Esophagus squamous epithelium (tissue), 5 donors: Measurements from ENCODE around the gene RALGPS1. TPM values are rescaled to one million over a fixed set of nuclear protein-coding genes. Genes with fewer than 3 reads are reported as not detected.

Experiments used
- DNase-seq: peaks from one replicate; lab custom pipeline; 2025; lab: John Stamatoyannopoulos, UW
- H3K27ac ChIP-seq, 4 donors: fragments of 200-600 bp; sonication (generic); one replicate each; pipeline ENCODE4 v1.5.1; 2016 to 2019; ENCODE audit warnings: mild to moderate bottlenecking in 1 of 4
- H3K27me3 ChIP-seq, 4 donors: fragments of 200-600 bp; sonication (generic); 1 replicate in 3 of 4; 2 replicates in 1 of 4; pipeline versions ENCODE4 v1.5.1 to v1.6.0; 2017 to 2021; ENCODE audit warnings: antibody characterized with exemption in 1 of 4
- H3K36me3 ChIP-seq, 3 donors: fragments of 200-600 bp; sonication (generic); one replicate each; pipeline ENCODE4 v1.5.1; 2016 to 2019
- H3K4me1 ChIP-seq, 3 donors: fragments of 200-600 bp; sonication (generic); one replicate each; pipeline ENCODE4 v1.5.1; 2017 to 2019
- H3K4me3 ChIP-seq, 4 donors: fragments of 200-600 bp; sonication (generic); 1 replicate in 3 of 4; 2 replicates in 1 of 4; pipeline ENCODE4 v1.5.1; 2016 to 2019; ENCODE audit warnings: mild to moderate bottlenecking in 2 of 4, moderate library complexity in 1 of 4
- H3K9me3 ChIP-seq, 3 donors: fragments of 200-600 bp; sonication (generic); one replicate each; pipeline ENCODE4 v1.5.1; 2016 to 2019
- POLR2A ChIP-seq, 4 donors: fragments of 450-650 bp; IDR thresholded peaks; one replicate each; pipeline ENCODE4 v1.6.1; 2017; ENCODE audit warnings: antibody characterized with exemption in 4 of 4, mild to moderate bottlenecking in 4 of 4, moderate library complexity in 3 of 4
- WGBS, 2 donors: methylation state at CpG; one replicate each; pipeline ENCODE4 v1.1.5; 2018; 5-methylcytosine and 5-hydroxymethylcytosine counted together
- intact Hi-C: fragments of 100-400 bp; cut with DNase I; formaldehyde crosslinking; loops from one replicate; pipeline ENCODE4 v1.15.0; 2022
- total RNA-seq, 4 donors: library from RNA; depleted of rRNA; stranded (reverse); fragments of >200 nt; gene quantifications; one replicate each; pipeline ENCODE4 v1.1.0, GENCODE V29; 2016
- TF ChIP-seq, protein P1 (sequence below), 6 experiments: fragments of 450-650 bp in 4 of 6; fragments of 200-600 bp in 2 of 6; sonication (generic) in 2 of 6; IDR thresholded peaks; one replicate each; pipeline ENCODE4 v1.5.1; 2016 to 2019; ENCODE audit warnings: antibody characterized with exemption in 6 of 6, mild to moderate bottlenecking in 4 of 6, moderate library complexity in 4 of 6
- donor health status: DM: yes; HTN: yes; CAD: no.

Gene RALGPS1
- total RNA-seq, 4 donors from 2014 or later: 3.0 to 16.4 (median 10.6) TPM

DNA sequence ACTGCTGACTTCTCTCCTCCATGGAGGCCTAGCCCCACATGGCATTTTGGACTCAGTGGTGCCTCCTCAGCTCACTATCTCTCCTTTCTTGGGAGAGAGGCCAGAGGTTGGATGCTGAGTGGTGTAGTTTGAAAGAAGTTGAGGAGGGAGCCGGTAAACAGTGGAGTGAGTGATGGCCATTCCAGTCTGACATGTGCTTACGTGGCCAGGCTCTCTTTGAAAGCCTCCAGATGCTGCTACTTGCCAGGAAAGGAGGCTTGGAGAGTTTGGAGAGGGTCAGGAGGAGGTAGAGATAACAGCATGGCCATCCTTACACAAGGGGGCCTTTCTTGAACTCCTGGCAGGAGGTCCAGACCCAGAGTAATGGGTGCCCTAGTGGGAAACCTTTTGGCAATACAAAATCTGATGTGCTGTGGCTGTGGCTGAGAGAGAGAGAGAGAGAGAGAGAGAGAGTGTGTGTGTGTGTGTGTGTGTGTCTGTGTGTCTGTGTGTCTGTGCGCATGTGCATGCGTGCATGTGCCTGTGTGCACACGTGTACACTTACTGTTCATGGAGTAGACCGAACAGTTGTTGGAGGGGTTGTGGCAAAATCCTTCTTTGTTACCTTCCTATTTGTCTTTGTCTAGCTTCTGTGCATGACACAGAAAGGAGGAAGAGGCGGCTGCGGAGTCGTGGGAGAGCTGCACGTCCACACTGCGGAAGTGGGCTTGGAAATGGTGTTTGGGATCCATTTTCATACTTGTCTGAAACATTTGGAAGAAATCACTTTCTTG is 37.8 kb downstream of the RALGPS1 start:
- peaks cover 0 to 29% (median 17%) of the 10 kb centered on the region in 3 donors for H3K4me1 ChIP-seq
- H3K27ac ChIP-seq: no peak overlapping the region
- no peaks in the 10 kb centered on the region for H3K27me3 ChIP-seq
- intact Hi-C loops: no loop called here
- H3K9me3 ChIP-seq: no peaks in the 10 kb centered on the region
- 57 to 79% methylated on average over 11 of the region's 11 CpGs for WGBS, 2 donors
- no peaks in the 10 kb centered on the region for H3K36me3 ChIP-seq
- H3K4me3 ChIP-seq: no peak overlapping the region
- TF ChIP-seq POLR2A (IDR thresholded peaks at IDR 0.05): no peak
- TF ChIP-seq, protein P1, sequence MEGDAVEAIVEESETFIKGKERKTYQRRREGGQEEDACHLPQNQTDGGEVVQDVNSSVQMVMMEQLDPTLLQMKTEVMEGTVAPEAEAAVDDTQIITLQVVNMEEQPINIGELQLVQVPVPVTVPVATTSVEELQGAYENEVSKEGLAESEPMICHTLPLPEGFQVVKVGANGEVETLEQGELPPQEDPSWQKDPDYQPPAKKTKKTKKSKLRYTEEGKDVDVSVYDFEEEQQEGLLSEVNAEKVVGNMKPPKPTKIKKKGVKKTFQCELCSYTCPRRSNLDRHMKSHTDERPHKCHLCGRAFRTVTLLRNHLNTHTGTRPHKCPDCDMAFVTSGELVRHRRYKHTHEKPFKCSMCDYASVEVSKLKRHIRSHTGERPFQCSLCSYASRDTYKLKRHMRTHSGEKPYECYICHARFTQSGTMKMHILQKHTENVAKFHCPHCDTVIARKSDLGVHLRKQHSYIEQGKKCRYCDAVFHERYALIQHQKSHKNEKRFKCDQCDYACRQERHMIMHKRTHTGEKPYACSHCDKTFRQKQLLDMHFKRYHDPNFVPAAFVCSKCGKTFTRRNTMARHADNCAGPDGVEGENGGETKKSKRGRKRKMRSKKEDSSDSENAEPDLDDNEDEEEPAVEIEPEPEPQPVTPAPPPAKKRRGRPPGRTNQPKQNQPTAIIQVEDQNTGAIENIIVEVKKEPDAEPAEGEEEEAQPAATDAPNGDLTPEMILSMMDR (IDR thresholded peaks at IDR 0.05): no peak
- DNase-seq: no peak

DNA sequence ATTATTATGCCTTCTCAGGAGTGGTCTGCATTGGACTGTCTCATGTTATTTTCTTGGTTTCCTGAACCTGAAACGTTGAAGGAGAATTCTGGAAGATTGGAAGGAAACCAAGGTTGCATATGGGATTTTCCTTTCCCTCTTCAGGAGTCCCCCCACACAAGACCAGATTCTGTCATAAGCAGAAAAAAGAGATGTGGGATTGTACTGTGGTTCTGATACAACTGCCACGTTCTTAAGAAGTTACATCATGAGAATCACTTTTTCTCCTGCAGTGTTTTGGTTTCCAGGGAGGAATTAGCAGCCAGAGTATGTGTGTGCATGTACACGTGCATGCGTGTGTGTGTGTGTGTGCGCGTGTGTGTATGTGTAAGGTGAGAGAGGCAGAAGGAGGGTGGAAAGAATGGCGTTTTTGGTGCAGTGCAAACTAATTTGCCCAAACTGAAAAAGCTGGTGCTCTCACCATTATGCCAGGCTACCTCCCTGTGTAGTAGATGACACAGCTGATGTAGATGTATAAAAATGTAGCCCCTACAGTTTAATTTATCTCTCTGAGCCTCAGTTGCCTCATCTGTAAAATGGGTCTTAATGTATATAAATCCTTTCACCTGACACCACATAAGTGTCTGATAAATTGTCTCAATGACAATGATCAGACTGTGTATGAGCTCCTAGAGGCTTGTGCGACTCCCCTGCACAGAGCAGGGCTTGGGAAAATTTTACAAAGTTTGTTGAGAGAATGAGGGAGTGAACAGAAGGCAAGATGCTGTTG is 38.6 kb downstream of the RALGPS1 start:
- DNase-seq: no peak

DNA sequence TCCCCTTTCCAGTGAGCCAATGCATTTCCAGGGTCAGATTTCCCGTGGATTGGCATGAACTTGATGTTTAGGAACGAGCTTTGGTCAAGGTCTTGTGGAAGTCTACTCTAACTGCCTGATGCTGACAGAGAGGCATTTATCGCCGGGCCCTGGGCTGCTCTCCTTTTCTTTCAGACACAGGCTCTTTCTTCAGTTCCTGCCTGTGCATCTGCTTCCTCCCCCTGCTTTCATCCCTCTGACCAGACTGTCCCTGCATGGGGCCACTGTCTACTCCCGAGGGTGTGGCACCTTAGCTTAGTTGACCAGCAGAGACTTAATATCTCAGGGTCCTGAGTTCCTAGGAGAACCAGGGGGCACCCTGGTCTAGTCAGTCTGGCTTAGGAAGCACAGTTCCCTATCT is 41.2 kb downstream of the RALGPS1 start:
- H3K9me3 ChIP-seq: no peaks in the 10 kb centered on the region
- H3K4me3 ChIP-seq: no peak overlapping the region
- no peak for DNase-seq
- peaks cover 0 to 43% (median 22%) of the 10 kb centered on the region in 3 donors for H3K4me1 ChIP-seq
- no peak overlapping the region for H3K27ac ChIP-seq
- no peaks in the 10 kb centered on the region for H3K27me3 ChIP-seq
- intact Hi-C loops: no loop called here
- no peaks in the 10 kb centered on the region for H3K36me3 ChIP-seq
- TF ChIP-seq, protein P1 (IDR thresholded peaks at IDR 0.05): no peak
- no peak for TF ChIP-seq POLR2A (IDR thresholded peaks at IDR 0.05)
- WGBS, 2 donors: 79 to 82% methylated on average over 4 to 5 of the region's 5 CpGs

More for the DNA sequence above, 38.6 kb downstream of the RALGPS1 start:
- intact Hi-C loops: no loop called here
- H3K27me3 ChIP-seq: no peaks in the 10 kb centered on the region
- WGBS, 2 donors: 63 to 67% methylated on average over 8 of the region's 8 CpGs
- TF ChIP-seq POLR2A (IDR thresholded peaks at IDR 0.05): no peak
- TF ChIP-seq, protein P1 (IDR thresholded peaks at IDR 0.05): no peak
- no peak overlapping the region for H3K4me3 ChIP-seq
- no peaks in the 10 kb centered on the region for H3K36me3 ChIP-seq
- no peaks in the 10 kb centered on the region for H3K9me3 ChIP-seq
- H3K27ac ChIP-seq: no peak overlapping the region
- peaks cover 0 to 37% (median 22%) of the 10 kb centered on the region in 3 donors for H3K4me1 ChIP-seq

DNA sequence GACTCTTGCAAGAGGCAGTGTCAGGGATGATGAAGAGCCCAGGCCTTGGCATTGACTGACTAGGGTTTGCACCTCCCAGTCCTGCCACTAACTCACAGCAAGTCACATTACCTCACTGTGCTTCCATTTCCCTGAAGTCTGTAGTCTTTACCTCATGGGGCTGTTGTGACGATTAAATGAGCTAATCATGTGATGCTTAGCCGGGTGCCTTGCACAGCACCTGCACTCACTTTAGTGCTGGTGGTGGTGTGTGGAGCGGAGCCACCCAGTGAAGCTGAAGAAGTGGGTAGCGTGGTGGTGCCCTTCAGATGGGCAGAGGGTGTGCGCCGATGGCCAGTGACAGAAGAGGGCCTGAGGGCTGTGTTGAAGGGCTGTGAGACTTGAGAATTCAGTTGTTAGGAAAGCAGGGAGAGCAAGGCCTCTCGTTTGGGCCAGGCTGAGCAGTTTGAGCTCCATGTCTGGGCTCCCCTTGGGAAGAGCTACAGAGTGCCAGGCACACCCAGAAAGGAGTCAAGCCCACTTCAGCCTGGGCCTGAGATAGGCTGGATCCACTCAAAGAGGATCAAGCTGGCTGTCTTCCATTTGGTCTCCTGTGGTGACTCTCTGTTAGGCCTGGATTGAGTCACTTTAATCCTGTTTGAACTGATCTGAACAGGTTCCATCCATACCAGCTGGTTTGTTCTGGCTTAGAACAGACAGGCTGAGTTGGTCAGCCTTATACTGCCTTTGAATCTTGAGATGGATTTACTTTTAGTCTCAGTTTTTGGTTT is 42.5 kb downstream of the RALGPS1 start:
- Histone ChIP-seq H3K9me3 (no peaks in the 10 kb centered on the region), H3K36me3 (no peaks in the 10 kb centered on the region), H3K27me3 (no peaks in the 10 kb centered on the region), H3K4me3 (no peak overlapping the region), H3K4me1 (peaks cover 0 to 40% (median 21%) of the 10 kb centered on the region in 3 donors), H3K27ac (peak overlapping the region; percentile 52 to 82 (median 80))
- no peak for DNase-seq
- intact Hi-C loops: no loop called here
- TF ChIP-seq, protein P1 (IDR thresholded peaks at IDR 0.05): no peak
- TF ChIP-seq POLR2A (IDR thresholded peaks at IDR 0.05): no peak
- WGBS, 2 donors: 51 to 78% methylated on average over 4 to 6 of the region's 7 CpGs
